SK-N-SH (cell line): Measurements from ENCODE around the gene ESYT1. TPM values are rescaled to one million over a fixed set of nuclear protein-coding genes. Genes with fewer than 3 reads are reported as not detected.

Experiments
- CTCF ChIA-PET: fragments of 300-600, 350-600 bp; formaldehyde crosslinking; extraction: SDS; loops from one replicate; lab custom pipeline; 2021; lab: Yijun Ruan, JAX
- POLR2A ChIA-PET: fragments of 350-600 bp; sonication (Branson Sonifier 250); formaldehyde crosslinking; extraction: SDS; loops from one replicate; lab custom pipeline; 2020; ENCODE audit warnings: antibody characterized with exemption, inconsistent platforms; lab: Yijun Ruan, JAX
- DNase-seq: peaks from one replicate; pipeline ENCODE4 v3.0.0; 2012
- H2AFZ ChIP-seq: fragments of 200-600 bp; sonication (generic); 2 replicates; pipeline ENCODE4 v1.8.1; 2016; ENCODE audit warnings: antibody characterized with exemption, mild to moderate bottlenecking, low read depth
- H3F3A ChIP-seq: fragments of 200-600 bp; sonication (generic); replicated peaks from 2 replicates; pipeline ENCODE3; 2016; ENCODE audit warnings: antibody characterized with exemption, mild to moderate bottlenecking; ENCODE audit not compliant: insufficient read depth
- H3K27ac ChIP-seq, 2 experiments: fragments of 200-500 bp in 1 of 2; fragments of 200-600 bp in 1 of 2; sonication (Bioruptor generic) in 1 of 2; sonication (generic), shearing (Covaris generic) in 1 of 2; 2 replicates each; pipeline versions ENCODE4 v1.5.1 to v1.6.1; 2014 to 2016; ENCODE audit warnings: low read depth in 2 of 2, inconsistent platforms in 1 of 2, low read length in 1 of 2, mild to moderate bottlenecking in 1 of 2, mixed read lengths in 1 of 2
- H3K27me3 ChIP-seq: fragments of 200-600 bp; sonication (generic), shearing (Covaris generic); 2 replicates; pipeline ENCODE4 v1.6.1; 2016; ENCODE audit warnings: mixed run types; ENCODE audit not compliant: insufficient read depth
- H3K36me3 ChIP-seq, 2 experiments: fragments of 200-500 bp in 1 of 2; fragments of 200-600 bp in 1 of 2; sonication (Bioruptor generic) in 1 of 2; sonication (generic) in 1 of 2; replicated peaks in 1 of 2; 2 replicates each; pipeline versions ENCODE3 to v1.5.1; 2014 to 2016; ENCODE audit warnings: low read length in 1 of 2, mild to moderate bottlenecking in 1 of 2; ENCODE audit not compliant: insufficient read depth in 2 of 2, control insufficient read depth in 1 of 2
- H3K4me1 ChIP-seq, 2 experiments: fragments of 200-500 bp in 1 of 2; fragments of 200-600 bp in 1 of 2; sonication (Bioruptor generic) in 1 of 2; sonication (generic), shearing (Covaris generic) in 1 of 2; 2 replicates each; pipeline versions ENCODE4 v1.5.1 to v1.6.1; 2014 to 2016; ENCODE audit warnings: low read depth in 1 of 2, low read length in 1 of 2, mixed run types in 1 of 2; ENCODE audit not compliant: insufficient read depth in 2 of 2, control insufficient read depth in 1 of 2
- H3K4me2 ChIP-seq: fragments of 200-600 bp; sonication (generic), shearing (Covaris generic); 2 replicates; pipeline ENCODE4 v1.6.1; 2017; ENCODE audit warnings: mixed run types
- H3K4me3 ChIP-seq, 2 experiments: fragments of 200-500 bp in 1 of 2; fragments of 200-600 bp in 1 of 2; sonication (Bioruptor generic) in 1 of 2; sonication (generic), shearing (Covaris generic) in 1 of 2; 2 replicates each; pipeline versions ENCODE4 v1.5.1 to v1.8.1; 2014 to 2016; ENCODE audit warnings: low read depth in 2 of 2, inconsistent platforms in 1 of 2, low read length in 1 of 2, mild to moderate bottlenecking in 1 of 2, mixed read lengths in 1 of 2, moderate library complexity in 1 of 2
- H3K79me2 ChIP-seq: fragments of 200-600 bp; sonication (generic); 2 replicates; pipeline ENCODE4 v1.8.1; 2017; ENCODE audit warnings: mild to moderate bottlenecking; ENCODE audit not compliant: insufficient read depth
- H3K9ac ChIP-seq: fragments of 200-600 bp; sonication (generic); 2 replicates; pipeline ENCODE4 v1.6.1; 2017; ENCODE audit warnings: mixed run types
- H3K9me2 ChIP-seq: fragments of 200-600 bp; sonication (generic); 2 replicates; pipeline ENCODE4 v1.6.1; 2017; ENCODE audit warnings: mixed run types
- H3K9me3 ChIP-seq: fragments of 200-600 bp; sonication (generic); 2 replicates; pipeline ENCODE4 v1.6.1; 2017; ENCODE audit warnings: mixed run types, mild to moderate bottlenecking, moderate library complexity
- H4K20me1 ChIP-seq: fragments of 200-600 bp; sonication (generic); 2 replicates; pipeline ENCODE4 v1.6.1; 2017; ENCODE audit warnings: mild to moderate bottlenecking, mixed run types; ENCODE audit not compliant: insufficient read depth
- CHD2 ChIP-seq: fragments of 150-350 bp; IDR thresholded peaks from 2 replicates; pipeline ENCODE4 v1.6.1; 2018; ENCODE audit warnings: low read length; ENCODE audit not compliant: partially characterized antibody
- ELF1 ChIP-seq: IDR thresholded peaks from 2 replicates; pipeline ENCODE4 v1.4.0; 2012
- EP300 ChIP-seq, 2 experiments: IDR thresholded peaks; 2 replicates each; pipeline versions ENCODE4 v1.4.0 to v1.6.1; 2012; ENCODE audit warnings: borderline replicate concordance in 1 of 2, low read depth in 1 of 2, low read length in 1 of 2
- FOSL2 ChIP-seq: IDR thresholded peaks from 2 replicates; pipeline ENCODE4 v1.4.0; 2012; ENCODE audit warnings: low read depth, mild to moderate bottlenecking, moderate library complexity, borderline replicate concordance
- FOXJ3 ChIP-seq: sonication (generic); formaldehyde crosslinking; IDR thresholded peaks from 2 replicates; pipeline ENCODE4 v1.5.1; 2020; ENCODE audit warnings: mild to moderate bottlenecking, missing genetic modification reagents
- GABPA ChIP-seq: IDR thresholded peaks from 2 replicates; pipeline ENCODE4 v1.4.0; 2012; ENCODE audit warnings: low read depth, mild to moderate bottlenecking
- MXI1 ChIP-seq: IDR thresholded peaks from 2 replicates; pipeline ENCODE4 v1.6.1; 2012; ENCODE audit warnings: mild to moderate bottlenecking, low read depth, low read length, improper control_type of control experiment
- NFIC ChIP-seq: IDR thresholded peaks from 2 replicates; pipeline ENCODE4 v1.4.0; 2012; ENCODE audit warnings: borderline replicate concordance
- NRF1 ChIP-seq: IDR thresholded peaks from 2 replicates; pipeline ENCODE4 v1.6.1; 2012; ENCODE audit warnings: low read depth, mild to moderate bottlenecking, low read length
- POLR2AphosphoS5 ChIP-seq: IDR thresholded peaks from 2 replicates; pipeline ENCODE4 v1.6.1; 2012; ENCODE audit warnings: low read depth, low read length
- RCOR1 ChIP-seq: fragments of 150-350 bp; IDR thresholded peaks from 2 replicates; pipeline ENCODE4 v1.6.1; 2017; ENCODE audit warnings: antibody characterized with exemption, low read length
- SMC3 ChIP-seq: IDR thresholded peaks from 2 replicates; pipeline ENCODE4 v1.6.1; 2012; ENCODE audit warnings: low read depth, low read length, improper control_type of control experiment
- TEAD4 ChIP-seq: IDR thresholded peaks from 2 replicates; pipeline ENCODE4 v1.4.0; 2012; ENCODE audit warnings: mild to moderate bottlenecking, borderline replicate concordance; ENCODE audit not compliant: insufficient read depth
- YY1 ChIP-seq: IDR thresholded peaks from 2 replicates; pipeline ENCODE4 v1.4.0; 2012; ENCODE audit warnings: low read depth, mild to moderate bottlenecking
- WGBS: methylation state at CpG from one replicate; pipeline ENCODE4 v1.1.6; 2017; ENCODE audit warnings: low lambda C conversion rate; 5-methylcytosine and 5-hydroxymethylcytosine counted together
- polyA plus RNA-seq, 3 experiments: library from polyadenylated mRNA; depleted of rRNA; stranded (reverse); fragments of >200 nt; gene quantifications; 2 replicates each; pipeline ENCODE4 v1.2.3, GENCODE V29; 2012
- TF ChIP-seq, protein P1 (sequence below): IDR thresholded peaks from 2 replicates; pipeline ENCODE4 v1.4.0; 2012; ENCODE audit warnings: low read depth
- TF ChIP-seq, protein P2 (sequence below): IDR thresholded peaks from 2 replicates; pipeline ENCODE4 v1.4.0; 2012; ENCODE audit warnings: low read depth, borderline replicate concordance
- TF ChIP-seq, protein P3 (sequence below): IDR thresholded peaks from 2 replicates; pipeline ENCODE4; 2012
- TF ChIP-seq, protein P4 (sequence below): IDR thresholded peaks from 2 replicates; pipeline ENCODE4 v1.4.0; 2012; ENCODE audit warnings: low read depth, borderline replicate concordance

Gene ESYT1
- polyA plus RNA-seq, 1 of the 3 experiments (the other 2 are of a cell fraction): 132 TPM

DNA sequence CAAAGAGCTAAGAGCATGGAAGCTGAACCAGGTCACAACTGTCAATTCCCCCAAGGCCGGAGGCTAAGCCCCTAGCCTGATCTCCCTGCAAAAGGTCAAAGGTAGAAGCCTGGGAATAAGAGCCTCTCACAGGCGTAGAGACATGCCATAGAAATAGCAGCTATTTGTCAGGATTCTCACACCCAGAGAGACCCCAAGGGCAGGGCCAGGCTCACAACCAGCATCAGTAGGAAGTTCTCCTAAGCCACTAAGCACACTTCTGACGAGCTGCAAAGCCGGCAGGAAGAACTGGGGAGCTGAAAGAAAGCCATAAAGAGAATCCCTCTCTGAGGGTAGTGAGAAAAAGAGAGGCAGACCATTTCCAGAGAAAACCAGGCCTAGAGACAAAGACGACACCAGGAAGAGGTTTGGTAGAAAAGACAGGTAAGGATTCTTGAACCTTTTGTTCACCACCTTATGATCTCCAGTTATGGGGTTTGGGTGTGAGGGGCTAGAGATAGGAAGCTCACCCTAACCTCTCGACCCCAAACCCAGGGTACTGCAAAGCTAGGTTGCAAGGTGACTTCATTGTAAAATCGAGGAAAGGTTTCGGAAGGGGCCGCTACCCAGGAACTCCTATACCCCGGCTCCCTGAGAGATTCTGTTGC, 60.2 kb downstream of the ESYT1 start:
- ChIA-PET POLR2A (interaction anchor here (0.5 to 2.2 kb wide), 9 partner anchors 20 to 116 kb away, joined by 3 to 11 read pairs (median 4); partner anchors contain the start of genes COQ10A, ESYT1, MYL6 and ZC3H10), CTCF (interaction anchor here (0.6 to 13.8 kb wide), 22 partner anchors 9 to 1417 kb away, joined by 3 to 272 read pairs (median 10); partner anchors contain the start of genes ANKRD52, COQ10A, ESYT1 and MYL6B)
- peaks cover 8 to 13% of the 10 kb centered on the region in 2 experiments; a peak in 2 of 4 replicates for H3K4me1 ChIP-seq
- no peaks in the 10 kb centered on the region for H3K9me2 ChIP-seq
- peak overlapping the region; percentile 77 to 91 for H3K4me3 ChIP-seq
- H3K9me3 ChIP-seq: no peaks in the 10 kb centered on the region
- peaks cover 55% of the 10 kb centered on the region for H3K79me2 ChIP-seq
- peaks cover 26 to 36% of the 10 kb centered on the region in 2 experiments for H3K36me3 ChIP-seq
- H3K27ac ChIP-seq: peak overlapping the region in 1 of 2 experiments; percentile 86; a peak in 3 of 4 replicates
- H2AFZ ChIP-seq: no peak overlapping the region
- peaks cover 13% of the 10 kb centered on the region for H3F3A ChIP-seq
- WGBS: 16% methylated on average over 10 of the region's 10 CpGs
- peaks cover 8% of the 10 kb centered on the region for H4K20me1 ChIP-seq
- H3K27me3 ChIP-seq: no peaks in the 10 kb centered on the region
- H3K9ac ChIP-seq: peak overlapping the region; percentile 84
- DNase-seq: no peak
- peak overlapping the region; percentile 85 for H3K4me2 ChIP-seq
- TF ChIP-seq, protein P1, sequence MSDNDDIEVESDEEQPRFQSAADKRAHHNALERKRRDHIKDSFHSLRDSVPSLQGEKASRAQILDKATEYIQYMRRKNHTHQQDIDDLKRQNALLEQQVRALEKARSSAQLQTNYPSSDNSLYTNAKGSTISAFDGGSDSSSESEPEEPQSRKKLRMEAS: no peak
- TF ChIP-seq FOXJ3 (CRISPR knock-in tag) (no peak), POLR2AphosphoS5 (no peak), TEAD4 (no peak), ELF1 (no peak), GABPA (no peak), EP300 (IDR thresholded peaks at IDR 0.05; ENCODE audit: borderline replicate concordance in 1 of 2, low read depth in 1 of 2, low read length in 1 of 2) (no peak), FOSL2 (no peak), RCOR1 (no peak), CHD2 (no peak), NFIC (no peak), NRF1 (no peak), SMC3 (no peak), MXI1 (no peak), YY1 (no peak)
- TF ChIP-seq, protein P2, sequence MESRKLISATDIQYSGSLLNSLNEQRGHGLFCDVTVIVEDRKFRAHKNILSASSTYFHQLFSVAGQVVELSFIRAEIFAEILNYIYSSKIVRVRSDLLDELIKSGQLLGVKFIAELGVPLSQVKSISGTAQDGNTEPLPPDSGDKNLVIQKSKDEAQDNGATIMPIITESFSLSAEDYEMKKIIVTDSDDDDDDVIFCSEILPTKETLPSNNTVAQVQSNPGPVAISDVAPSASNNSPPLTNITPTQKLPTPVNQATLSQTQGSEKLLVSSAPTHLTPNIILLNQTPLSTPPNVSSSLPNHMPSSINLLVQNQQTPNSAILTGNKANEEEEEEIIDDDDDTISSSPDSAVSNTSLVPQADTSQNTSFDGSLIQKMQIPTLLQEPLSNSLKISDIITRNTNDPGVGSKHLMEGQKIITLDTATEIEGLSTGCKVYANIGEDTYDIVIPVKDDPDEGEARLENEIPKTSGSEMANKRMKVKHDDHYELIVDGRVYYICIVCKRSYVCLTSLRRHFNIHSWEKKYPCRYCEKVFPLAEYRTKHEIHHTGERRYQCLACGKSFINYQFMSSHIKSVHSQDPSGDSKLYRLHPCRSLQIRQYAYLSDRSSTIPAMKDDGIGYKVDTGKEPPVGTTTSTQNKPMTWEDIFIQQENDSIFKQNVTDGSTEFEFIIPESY: no peak
- TF ChIP-seq, protein P3, sequence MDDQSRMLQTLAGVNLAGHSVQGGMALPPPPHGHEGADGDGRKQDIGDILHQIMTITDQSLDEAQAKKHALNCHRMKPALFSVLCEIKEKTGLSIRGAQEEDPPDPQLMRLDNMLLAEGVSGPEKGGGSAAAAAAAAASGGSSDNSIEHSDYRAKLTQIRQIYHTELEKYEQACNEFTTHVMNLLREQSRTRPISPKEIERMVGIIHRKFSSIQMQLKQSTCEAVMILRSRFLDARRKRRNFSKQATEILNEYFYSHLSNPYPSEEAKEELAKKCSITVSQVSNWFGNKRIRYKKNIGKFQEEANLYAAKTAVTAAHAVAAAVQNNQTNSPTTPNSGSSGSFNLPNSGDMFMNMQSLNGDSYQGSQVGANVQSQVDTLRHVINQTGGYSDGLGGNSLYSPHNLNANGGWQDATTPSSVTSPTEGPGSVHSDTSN: no peak
- TF ChIP-seq, protein P4, sequence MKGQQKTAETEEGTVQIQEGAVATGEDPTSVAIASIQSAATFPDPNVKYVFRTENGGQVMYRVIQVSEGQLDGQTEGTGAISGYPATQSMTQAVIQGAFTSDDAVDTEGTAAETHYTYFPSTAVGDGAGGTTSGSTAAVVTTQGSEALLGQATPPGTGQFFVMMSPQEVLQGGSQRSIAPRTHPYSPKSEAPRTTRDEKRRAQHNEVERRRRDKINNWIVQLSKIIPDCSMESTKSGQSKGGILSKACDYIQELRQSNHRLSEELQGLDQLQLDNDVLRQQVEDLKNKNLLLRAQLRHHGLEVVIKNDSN: no peak
